HG03571 (cell line): ENCODE measurements around the gene TM7SF3.
A peak's percentile ranks its signal among the peaks of the same experiment; 100 is the strongest.
"Not testable (repeated sequence)": the region's sequence is repeated elsewhere in the genome, so short reads cannot be mapped to it uniquely, and the experiment has no call there.

Experiments
- ATAC-seq: cut with Tn5 transposase; IDR thresholded peaks from one replicate; pipeline ENCODE4 v1.9.1; 2021; ENCODE audit not compliant: unreplicated experiment

Gene TM7SF3

DNA sequence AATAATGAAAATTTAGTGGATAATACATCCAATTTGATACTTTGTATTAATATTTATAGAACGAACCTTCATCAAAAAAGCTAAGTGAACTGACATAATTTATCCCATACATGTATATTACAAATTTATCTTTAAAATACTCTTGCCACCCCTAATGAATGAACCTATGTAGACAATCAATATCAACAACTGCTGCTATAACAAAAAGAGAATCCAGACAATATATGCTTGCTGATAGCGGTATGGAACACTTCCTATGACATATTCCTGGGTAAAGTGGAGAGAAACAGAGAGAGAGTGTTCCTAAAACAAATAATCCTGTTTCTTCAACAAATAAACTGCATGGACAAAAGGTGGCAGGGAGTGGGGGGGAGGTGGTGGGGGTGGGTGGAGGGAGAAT, 31.3 kb downstream of the TM7SF3 start:
- no peak for ATAC-seq

DNA sequence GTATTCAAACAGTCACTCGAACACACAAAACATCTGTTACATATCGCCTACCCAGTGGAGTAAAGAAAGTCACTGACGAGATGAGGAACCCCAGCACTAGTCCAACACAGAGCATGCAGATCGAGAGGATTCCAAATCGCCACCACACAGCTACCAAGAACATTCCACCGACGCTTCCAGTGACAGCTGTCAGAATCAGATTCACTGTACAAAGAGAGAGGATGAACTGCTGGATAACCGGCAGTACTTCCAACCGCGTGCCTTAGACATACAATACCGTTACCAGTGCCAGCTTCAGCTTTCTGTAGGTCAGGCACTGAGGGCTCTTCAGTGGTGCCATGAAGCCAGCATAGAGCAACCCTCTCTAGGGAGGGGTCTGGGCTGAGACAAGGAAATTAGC, 34.5 kb downstream of the TM7SF3 start:
- ATAC-seq = no peak

DNA sequence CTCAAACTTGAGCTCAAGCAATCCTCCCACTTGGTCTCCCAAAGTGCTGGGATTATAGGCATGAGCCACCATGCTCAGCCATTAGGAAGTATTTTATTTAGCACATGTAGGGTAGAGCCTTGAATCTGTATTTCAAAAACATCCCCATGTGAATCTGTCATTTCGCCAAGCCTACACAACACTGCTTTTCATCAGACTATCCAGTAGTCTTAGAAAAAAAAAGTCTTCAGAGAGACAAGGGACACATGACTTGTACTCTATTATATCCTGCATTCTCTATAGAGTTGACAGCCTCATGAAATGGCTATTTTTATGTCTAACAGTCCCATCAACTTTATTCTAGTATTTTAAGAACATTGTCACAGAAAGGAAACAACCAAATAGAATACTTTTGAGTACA, 35.4 kb downstream of the TM7SF3 start:
- no peak for ATAC-seq

DNA sequence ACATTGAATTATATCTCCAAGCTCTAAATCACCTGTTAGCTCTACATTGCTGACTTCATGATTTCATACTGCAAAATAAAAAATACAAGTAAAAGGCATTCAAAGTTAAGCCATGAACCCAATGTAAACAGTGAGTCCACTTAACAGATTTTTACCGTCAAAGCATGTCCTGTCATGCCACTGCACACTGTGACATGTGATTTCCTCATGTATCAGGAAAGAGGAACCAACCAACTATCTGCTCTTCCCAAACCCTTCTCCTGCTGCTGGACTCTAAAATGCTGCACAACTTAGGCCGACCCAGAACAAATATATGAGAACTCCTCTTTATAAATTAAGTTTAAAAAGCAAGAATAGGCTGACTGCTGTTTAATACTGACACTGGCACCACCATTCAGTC, 37.5 kb downstream of the TM7SF3 start:
- ATAC-seq = no peak

DNA sequence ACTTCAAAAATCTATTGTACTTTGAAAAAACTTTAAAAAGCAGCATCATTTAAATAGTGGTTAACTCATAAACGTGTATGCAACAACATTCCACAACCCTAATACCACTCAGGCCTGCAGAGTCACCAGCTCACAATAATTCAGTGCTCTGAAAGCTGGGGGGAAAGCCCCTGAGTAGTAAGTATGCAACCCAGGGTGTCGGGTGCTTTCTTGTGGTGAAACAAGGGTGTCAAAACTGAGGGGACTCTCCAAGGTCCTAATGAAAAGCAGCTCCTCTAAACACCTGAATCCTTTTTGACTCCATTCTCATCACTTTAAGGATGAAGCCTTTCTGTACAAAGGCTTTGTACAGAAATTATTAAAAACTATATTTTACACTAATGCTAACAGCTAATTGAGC, 42.2 kb downstream of the TM7SF3 start:
- peak; percentile 86 for ATAC-seq

DNA sequence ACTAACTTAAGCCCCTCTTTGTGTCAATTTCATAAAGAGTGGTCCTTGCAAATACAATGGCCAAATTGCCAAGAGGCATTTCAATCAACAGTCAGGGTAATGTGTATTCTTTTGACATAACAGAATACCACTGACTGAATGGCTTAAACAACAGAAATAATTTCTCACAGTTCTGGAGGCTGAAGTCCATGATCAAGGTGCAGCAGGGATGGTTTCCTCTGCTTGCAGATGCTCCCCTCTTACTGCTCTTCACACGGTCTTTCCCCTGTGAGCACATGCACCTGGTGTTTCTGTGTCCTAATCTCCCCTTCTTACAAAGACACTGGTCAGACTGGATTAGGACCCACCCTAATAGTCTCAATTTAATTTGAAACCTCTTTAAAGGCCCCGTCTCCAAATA, 44.0 kb downstream of the TM7SF3 start:
- ATAC-seq = no peak

DNA sequence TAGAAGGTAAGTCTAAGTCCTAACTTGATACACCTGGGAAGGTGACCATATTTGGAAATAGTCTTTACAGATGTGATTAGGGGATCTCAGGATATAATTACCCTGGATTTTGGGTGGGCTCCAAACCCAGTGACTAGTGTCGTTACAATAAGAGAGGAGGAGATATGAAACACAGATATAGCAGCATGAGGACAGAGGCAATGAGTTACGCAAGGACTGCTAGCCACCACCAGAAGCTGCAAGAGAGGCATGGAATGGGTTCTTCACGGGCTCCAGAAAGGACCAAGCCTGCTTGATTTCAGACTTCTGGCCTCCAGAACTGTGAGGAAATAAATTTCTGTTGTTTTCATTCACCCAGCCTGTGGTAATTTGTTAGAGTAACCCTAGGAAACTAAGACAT, 47.3 kb downstream of the TM7SF3 start:
- ATAC-seq = no peak

DNA sequence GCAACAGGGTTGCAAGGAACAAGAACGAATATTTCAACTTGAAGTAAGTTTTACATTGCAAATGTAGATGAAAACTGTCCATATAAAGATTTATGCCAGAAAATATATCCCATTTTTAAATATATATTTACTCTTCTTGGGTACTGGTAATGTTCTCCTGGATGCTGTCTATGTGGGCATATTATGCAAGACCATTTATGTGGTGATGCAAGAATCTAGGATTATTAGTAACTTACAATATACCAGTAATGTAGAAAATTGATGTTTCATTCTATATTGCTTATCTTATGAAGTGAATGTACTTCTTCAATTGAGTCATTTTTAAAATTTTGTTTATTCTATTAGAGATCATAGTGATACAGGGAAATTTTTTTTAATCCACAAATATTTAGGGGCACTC, 50.8 kb downstream of the TM7SF3 start:
- no peak for ATAC-seq

DNA sequence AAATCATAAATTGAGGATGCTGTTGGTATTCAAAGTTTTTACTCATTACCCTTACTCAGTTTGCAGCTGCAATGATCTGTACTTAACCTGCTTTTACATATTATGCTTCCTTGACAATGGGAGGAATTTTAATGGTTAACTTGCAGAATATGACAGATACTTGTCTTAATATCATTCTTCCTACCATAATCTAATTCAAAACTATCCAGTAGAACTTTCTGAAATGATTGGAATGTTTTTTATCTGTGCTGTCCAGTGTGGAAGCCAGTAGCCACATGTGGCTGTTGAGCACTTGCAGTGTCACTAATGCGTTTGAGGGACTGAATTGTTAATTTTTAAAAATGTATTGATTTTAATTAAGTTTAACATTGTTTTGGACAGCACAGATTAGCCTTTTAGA, 52.4 kb downstream of the TM7SF3 start:
- no peak for ATAC-seq

DNA sequence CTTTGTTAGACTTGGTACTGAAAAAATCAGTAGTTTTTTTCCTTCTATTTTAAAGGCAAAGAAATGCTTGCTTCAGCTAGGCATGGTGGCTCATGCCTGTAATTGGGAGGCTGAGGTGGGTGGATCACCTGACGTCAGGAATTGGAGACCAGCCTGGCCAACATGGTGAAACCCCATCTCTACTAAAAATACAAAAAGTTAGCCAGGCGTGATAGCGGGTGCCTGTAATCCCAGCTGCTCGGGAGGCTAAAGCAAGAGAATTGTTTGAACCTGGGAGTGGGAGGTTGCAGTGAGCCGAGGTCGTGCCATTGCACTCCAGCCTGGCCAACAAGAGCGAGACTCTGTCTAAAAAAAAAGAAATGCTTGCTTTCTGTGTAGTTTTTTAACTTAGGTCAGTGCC, 52.8 kb downstream of the TM7SF3 start:
- not testable (repeated sequence) for ATAC-seq

DNA sequence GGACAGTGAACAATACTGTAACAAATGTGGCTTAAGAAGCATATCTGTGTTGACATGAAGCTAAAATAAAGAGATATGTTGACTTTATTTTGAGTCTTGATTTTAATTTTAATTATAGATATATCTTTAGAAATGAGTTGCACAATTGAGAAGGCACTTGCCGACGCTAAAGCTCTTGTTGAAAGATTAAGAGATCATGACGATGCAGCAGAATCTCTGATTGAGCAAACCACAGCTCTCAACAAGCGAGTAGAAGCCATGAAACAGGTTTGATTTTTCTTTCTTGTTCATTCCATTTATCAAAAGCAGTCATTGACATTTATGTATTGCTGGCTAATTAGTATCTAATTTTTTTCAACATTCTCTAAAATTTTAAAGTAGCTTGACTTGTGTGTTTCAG, 60.2 kb downstream of the TM7SF3 start:
- ATAC-seq = no peak

DNA sequence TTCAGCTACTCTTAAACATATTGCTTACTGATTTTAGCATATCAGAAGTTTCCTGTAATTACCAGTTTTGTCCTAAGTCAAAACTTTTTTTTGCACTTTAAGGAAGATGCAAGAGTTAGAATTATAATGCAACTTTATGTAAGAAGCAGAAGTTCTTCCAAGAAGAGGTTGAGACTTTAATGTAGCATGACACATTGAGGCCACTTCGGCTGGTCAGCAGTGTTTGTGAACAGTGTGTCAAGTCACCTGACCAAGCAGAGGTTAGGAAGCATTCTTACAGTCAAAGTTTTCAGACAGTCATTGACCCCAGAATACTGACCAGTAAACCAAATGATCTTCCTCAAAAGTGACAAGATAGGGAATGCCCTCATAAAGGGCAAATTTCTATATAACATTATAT, 60.7 kb downstream of the TM7SF3 start:
- ATAC-seq = no peak

DNA sequence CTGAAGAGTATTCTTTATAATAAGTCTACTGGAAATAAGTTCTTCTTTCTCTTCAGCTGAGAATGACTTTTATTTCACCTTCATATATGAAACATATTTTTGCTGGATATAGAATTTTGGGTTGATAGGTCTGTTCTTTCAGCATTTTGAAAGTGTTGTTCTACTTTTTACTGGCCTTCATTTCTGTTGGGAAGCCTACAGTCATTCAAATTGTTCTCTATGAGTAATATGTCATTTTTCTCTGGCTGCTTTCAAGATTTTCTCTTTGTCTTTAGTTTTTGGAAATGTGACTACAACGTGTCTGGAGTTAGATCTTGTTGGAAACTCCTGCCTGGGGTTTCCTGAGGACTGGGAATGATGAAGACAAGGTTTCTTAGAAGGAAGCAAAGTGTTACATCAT, 65.9 kb downstream of the TM7SF3 start:
- ATAC-seq = no peak

DNA sequence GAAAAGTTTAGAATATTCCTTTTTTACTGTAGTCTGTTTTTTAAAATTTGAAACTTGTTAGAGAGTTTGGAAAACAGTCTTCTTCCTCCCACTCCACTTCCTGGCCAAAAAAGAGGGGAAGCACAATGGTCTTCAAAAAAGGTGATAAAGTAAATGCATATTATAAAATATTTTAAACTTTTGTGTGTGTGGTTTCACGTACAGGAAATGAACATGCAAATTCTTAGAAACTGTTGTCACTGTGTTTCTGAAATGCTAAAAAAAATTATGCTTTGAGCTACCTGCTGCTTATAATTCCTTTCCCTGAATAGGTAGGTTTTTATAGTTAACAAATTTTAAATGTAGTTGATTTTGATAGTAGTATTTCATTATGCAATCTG, 73.0 kb downstream of the TM7SF3 start:
- ATAC-seq = no peak

DNA sequence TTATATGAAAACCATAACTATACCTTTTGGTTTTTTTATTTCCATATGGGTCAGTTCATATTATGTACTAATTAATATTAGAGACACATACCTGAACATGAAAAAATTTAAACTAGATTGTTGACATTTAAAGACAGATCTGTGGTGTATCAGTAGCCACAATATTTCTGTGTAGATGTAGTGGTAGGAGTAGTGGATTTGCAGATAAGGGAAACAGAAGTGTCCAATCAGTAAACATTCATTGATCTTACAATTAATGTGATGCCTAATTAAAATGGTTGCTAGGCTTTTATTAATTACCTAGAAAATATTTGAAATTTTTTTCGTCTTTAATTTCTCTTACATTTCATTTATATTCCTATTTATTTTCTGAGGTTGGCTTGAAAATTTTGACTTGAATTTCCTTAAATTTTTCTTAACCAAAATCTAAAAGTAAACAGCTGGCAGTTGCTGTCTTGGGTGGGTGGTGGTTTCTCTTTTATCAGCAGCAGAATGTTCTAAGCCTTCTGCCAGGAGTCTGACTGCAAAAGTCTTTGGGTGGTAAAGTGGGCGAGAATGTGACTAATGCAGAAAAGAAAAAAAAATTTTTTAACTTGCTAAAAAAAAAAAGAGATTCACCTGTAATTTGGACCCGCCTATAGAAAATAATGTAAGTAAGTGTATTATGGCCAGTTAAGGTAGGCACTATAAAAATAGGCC, 73.5 kb downstream of the TM7SF3 start:
- ATAC-seq = no peak

DNA sequence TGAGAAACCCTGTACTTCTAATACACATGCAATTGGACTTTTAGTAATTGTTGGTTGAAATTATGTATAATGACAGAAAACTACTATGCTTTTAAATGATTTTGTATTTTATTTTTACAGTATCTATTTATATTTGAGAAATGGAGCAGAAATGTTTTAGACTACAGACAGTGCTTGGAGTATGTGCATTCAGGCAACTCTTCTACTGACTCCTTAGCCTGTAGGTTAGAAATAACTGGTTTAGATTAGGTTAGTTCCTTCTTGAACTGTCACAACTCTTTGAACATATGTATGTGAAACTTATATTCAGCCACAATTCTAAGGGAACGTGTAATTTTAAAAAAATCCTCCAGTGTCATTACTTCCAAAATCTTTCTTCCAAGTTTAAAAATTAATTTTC, 74.2 kb downstream of the TM7SF3 start:
- no peak for ATAC-seq

DNA sequence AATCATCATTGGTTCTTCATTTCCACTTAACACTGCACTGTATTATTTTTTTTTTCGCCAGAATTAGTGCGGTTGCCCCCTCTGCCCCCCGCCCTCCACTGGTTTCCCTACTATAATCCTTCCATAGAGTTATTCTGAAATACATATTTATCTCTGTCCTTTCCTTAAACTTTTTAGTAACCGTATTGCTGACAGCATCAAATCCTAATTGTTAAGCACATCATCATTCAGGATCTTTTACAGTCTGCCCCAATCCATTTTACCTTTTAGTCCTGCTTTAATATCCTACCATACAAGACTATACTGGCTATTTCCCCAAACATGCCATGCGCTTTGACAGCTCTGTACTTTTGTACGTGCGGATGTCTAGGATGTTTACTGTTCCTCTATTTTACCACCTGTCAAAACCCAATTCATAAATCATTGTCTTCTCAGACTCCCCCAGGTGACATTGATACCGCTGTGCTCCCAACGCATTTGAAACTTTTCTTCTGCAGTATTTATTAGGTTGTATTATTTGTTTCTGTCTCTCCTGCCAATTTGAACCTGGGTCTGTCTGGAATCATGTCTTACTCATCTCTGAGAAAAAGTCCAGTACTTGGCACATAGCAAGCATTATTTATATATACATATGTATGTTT, 74.9 kb downstream of the TM7SF3 start:
- ATAC-seq = no peak

DNA sequence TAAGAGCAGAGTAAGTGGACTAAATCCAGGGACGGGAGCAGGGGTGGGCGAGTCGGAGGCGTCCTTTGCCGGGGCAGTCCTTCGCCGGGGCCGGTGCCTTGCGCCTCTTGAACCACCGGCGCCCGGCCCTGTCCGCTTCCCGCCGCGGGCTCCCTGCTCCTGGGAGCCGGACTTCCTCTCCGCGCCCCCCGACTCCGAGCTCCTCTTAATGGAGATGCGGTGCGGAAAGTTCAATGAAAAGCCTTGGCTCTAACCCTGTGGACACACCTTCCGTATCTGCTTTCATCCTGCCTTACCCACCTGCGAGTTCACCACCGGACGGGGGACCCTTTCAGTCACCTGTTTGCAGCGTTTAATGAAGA, 75.5 kb downstream of the TM7SF3 start:
- peak; percentile 13 for ATAC-seq

DNA sequence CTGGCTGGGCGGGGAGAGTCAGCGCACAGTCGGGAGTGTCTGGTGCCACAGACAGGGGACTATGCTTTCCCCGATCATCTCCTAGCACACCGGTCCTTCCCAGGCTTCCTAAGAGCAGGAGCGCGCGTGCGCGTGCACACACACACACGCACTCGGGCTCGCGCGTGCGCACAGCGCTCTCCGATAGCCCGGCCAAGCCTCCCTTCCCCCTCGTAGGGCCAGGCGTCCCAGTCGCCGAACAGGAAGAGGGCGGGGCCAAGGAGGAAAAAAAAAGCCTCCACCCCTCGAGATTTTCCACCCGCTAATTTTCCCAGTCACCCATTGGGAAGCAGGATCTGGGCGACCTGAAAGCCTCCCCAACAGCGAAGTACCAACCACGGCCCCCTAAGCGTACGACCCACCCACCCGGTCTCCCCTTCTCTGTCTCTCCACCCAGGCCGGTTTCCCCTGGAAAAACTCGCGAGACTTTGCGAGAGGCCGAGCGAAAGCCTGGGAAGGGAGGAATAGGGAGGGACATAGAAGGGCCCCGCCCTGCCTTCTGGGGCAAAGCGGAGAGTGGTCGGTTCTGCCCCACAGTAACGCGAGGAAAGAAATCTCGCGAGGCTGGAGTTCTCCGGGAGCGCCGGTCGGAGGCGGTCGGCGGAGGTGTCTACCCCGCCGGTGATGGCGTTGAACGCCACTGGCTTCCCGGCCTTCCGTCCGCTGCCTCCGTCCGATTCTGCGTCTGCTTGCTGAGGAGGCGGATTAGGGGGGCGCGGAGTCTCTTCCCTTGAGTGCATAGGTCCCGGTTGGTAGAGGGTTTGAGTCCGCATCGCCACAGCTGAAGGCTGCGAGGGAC, 76.1 kb downstream of the TM7SF3 start, which contains the start of the genes FGFR1OP2 and INTS13:
Gene FGFR1OP2, plus strand, starts transcription at position 608 of the 838 bp plus-strand sequence. CDS start 15,689 bp downstream, outside the sequence.
Gene INTS13, minus strand, starts transcription at position 119 of the 838 bp plus-strand sequence. CDS start 1,178 bp downstream, outside the sequence.
- ATAC-seq = peak; percentile 85

DNA sequence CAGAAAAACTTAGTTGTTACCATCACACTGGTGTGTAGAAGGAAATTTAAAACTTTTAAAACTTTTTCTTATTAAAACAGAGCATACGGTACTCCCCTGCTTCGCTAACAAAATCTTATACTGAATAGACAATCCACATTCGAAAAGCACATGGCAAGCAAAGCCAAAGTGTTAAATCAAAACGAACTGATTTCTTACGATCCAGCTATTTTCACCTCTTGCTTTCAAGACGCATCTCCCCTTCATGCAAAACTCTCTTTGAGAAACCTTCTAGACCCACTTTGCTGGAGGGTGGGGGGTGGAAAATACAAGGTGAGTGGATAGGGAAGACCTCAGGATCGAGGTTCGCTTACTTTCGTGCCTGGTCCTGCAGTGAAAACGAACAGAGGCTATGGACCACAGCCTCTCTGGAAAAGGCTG, 76.7 kb downstream of the TM7SF3 start:
- no peak for ATAC-seq

DNA sequence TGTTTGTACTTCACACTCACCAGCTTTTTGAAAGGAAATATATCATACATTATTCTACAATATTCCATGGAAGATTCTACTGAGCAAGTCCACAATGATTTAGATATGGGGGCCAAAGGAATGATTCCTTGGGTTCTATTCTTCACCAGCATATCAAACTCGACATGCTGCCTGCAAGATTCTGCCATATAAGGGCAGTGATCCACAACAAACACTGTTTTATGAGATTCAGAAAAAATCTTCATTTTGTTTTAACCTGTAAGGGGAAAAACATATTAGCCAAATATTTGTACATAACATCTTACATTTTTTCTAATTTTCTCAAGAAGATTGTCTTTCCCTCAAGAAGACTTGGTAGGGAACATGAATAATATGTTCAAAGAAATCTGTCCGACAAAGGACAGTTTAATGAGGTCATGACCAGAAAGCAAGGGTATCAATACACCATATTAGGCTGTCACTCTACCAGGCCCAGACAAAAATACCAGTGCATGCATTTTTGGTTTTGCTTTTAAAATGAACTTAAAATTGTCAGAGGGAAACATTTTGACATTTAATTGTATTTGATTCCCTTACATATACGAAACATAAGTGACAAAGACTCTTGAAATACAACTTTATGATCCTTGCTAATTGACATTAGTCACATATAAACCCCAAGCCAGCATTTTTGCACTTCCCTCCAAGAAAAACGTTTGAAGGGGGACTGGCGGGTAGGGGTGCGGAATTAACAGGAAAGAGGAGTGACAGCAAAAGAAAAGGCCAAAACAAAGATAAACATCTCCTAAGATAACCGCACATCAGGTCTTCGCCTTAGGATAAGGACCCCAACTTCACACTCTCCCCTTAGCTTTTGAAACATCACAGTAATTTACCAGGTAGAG, 77.4 kb downstream of the TM7SF3 start:
- no peak for ATAC-seq
